Lower lobe of right lung (tissue), 2 donors: Measurements from ENCODE around the gene SDK1. TPM values are rescaled to one million over a fixed set of nuclear protein-coding genes. Genes with fewer than 3 reads are reported as not detected.

ENCODE experiments used
- ATAC-seq, 2 donors: fragments of 200-7000 bp; cut with Tn5 transposase; one replicate each; pipeline ENCODE4 v1.9.1; 2020 to 2022; ENCODE audit warnings: mild to moderate bottlenecking in 2 of 2, moderate library complexity in 2 of 2
- DNase-seq: peaks from one replicate; pipeline ENCODE4 v3.0.0-alpha.2; 2020
- H3K27ac ChIP-seq: fragments of 200-600 bp; one replicate; pipeline ENCODE4 v1.8.0; 2022
- H3K27me3 ChIP-seq: fragments of 200-600 bp; one replicate; pipeline ENCODE4 v1.8.0; 2022; ENCODE audit warnings: low read depth
- H3K36me3 ChIP-seq: fragments of 200-600 bp; one replicate; pipeline ENCODE4 v1.8.0; 2022; ENCODE audit warnings: mild to moderate bottlenecking
- H3K4me1 ChIP-seq: fragments of 200-600 bp; one replicate; pipeline ENCODE4 v1.8.0; 2022
- H3K4me3 ChIP-seq: fragments of 200-600 bp; one replicate; pipeline ENCODE4 v1.8.0; 2022; ENCODE audit warnings: mild to moderate bottlenecking
- H3K9me3 ChIP-seq: fragments of 200-600 bp; one replicate; pipeline ENCODE4 v1.8.0; 2022
- CTCF ChIP-seq: fragments of 200-600 bp; IDR thresholded peaks from one replicate; pipeline ENCODE4 v1.8.0; 2022; ENCODE audit warnings: antibody characterized with exemption, mild to moderate bottlenecking
- intact Hi-C: fragments of 100-400 bp; cut with DNase I; formaldehyde crosslinking; loops from one replicate; pipeline ENCODE4 v1.11.0; 2022
- total RNA-seq: library from RNA; stranded (reverse); fragmentation: NEBNext Ultra II Directional; extraction: Animal tissue kit (Norgen Biotek cat#: 25700); gene quantifications from one replicate; pipeline ENCODE4 v1.2.1, GENCODE V29; 2021
- donor health status: DM: no; HTN: yes; CAD: no; lungs with severe emphysema.

Gene SDK1
- total RNA-seq, 1 donor from 2014 or later: 10.0 TPM

DNA sequence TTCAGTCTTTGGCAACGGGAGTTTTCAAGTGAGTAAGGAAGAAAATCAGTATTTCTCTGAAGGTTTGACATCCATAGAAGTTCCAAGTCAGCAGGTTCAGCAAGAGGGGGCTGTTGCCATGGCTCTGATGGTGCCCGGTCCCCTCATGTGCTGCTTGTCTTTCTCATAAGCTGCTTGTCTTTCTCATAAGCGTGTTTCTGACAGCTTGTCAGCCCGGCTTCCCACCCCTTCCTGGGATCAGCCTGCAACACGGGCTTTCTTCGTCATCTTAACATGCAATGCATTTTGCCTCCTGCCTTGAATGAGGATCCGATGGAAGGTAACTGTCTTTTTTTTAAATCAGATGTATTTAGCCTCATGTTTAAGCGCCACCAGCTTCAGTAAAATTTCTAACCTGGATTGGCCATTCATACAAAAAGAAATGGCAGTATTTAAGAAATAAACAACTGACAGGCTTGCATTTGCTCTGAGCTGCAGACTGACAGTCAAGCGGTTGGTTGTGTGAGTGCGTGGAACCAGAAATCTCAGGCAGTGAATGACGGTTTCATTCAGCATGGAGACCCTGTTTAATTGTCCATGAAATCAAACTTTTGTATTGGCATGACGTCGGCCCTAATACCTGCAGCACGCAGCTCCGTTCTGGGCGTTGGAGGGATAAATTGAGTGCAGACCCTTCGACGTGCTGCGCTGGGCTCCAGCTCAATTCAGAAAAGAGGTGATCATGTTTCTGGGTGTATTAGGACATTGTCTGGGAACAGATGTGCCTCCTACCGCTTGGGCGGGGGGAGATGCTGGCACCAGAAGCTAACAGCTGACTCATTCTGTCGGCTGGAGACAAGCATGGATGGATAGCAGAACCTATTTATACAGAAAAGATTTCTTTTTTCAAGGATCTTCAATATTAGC lies 926.3 kb downstream of the SDK1 start:
- Histone ChIP-seq H3K27me3 (no peaks in the 10 kb centered on the region), H3K36me3 (no peaks in the 10 kb centered on the region), H3K4me1 (no peaks in the 10 kb centered on the region), H3K4me3 (no peak overlapping the region), H3K9me3 (no peaks in the 10 kb centered on the region), H3K27ac (no peak overlapping the region)
- ATAC-seq (no peak), DNase-seq (no peak)
- no peak for TF ChIP-seq CTCF
- intact Hi-C loops: no loop called here

- Histone ChIP-seq H3K36me3 (no peaks in the 10 kb centered on the region), H3K27ac (no peak overlapping the region), H3K27me3 (no peaks in the 10 kb centered on the region), H3K4me3 (no peak overlapping the region), H3K4me1 (no peaks in the 10 kb centered on the region), H3K9me3 (no peaks in the 10 kb centered on the region)
- DNase-seq (no peak), ATAC-seq (no peak)
- intact Hi-C loops: no loop called here
- TF ChIP-seq CTCF: no peak
Measured at GRCh38 chr7:4230352-4230751, 929.3 kb downstream of the SDK1 start.

- no peak for TF ChIP-seq CTCF
- Histone ChIP-seq H3K4me3 (no peak overlapping the region), H3K9me3 (no peaks in the 10 kb centered on the region), H3K27me3 (no peaks in the 10 kb centered on the region), H3K27ac (no peak overlapping the region), H3K36me3 (no peaks in the 10 kb centered on the region), H3K4me1 (no peaks in the 10 kb centered on the region)
- ATAC-seq (no peak), DNase-seq (no peak)
- intact Hi-C loops: no loop called here
Measured at GRCh38 chr7:4233146-4233545, 932.1 kb downstream of the SDK1 start.

DNA sequence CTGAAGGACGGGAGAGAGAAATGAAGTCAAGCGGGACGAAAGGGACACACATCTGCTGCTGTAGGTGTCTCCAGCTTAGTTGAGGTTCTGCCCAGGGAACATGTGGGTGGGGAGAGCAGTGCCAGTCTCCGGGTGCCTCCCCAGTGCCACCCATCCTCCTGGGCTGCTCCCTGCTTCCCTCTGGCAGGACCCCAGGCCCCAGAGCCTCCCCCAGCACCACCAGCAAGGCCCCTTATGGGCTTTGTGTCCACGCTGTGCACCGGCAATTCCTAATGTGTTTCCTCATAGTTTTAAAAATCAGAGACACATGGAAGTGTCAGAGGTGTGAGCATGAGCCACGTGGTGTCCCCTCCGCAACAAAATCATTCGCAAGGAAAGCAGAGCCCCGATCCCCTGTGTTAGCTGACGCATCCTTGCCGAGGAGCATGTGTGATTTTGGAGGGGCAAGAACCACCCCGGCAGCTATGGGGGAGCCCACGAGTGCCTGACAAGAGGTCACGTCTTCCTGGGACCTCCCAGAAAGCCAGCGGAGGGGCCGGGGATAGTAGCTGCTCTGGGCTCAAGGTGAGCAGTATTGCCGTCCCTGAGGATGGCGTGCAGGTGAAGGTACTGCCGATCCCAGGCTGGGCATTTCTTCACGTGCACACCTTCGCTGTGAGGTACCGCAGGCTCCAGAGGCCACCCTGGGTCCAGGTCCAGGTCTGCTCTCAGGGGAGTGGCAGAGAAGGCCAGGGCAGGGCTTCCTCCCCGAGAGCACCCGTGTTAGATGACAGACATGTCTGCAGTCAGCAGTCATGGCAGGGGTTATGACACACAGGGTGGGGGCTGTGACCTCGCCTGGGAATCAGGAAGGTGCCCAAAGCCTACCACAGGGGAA lies 932.8 kb downstream of the SDK1 start:
- DNase-seq: no peak
- no peaks in the 10 kb centered on the region for H3K9me3 ChIP-seq
- no peak overlapping the region for H3K27ac ChIP-seq
- no peak for ATAC-seq
- no peak overlapping the region for H3K4me3 ChIP-seq
- no peaks in the 10 kb centered on the region for H3K4me1 ChIP-seq
- H3K36me3 ChIP-seq: no peaks in the 10 kb centered on the region
- intact Hi-C loops: no loop called here
- no peaks in the 10 kb centered on the region for H3K27me3 ChIP-seq
- TF ChIP-seq CTCF: no peak

DNA sequence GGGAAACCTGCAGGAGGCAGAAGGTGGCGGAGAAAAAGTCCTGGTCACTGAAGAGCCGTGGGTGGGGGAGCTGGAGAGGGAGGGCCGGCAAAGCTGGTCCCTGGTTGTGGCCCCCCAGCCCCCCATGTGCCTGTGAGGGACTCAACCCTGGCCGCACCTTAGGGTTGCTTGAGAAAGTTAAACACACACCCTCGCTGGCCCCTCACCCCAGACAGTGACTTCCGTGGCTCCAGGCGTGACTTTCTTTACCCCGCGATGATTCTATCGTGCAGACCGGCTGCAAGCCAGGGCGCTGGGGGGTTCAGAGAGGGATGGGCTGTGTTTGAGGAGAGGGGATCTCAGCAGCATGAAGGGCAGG lies 933.4 kb downstream of the SDK1 start:
- H3K36me3 ChIP-seq: no peaks in the 10 kb centered on the region
- DNase-seq (no peak), ATAC-seq (no peak)
- TF ChIP-seq CTCF: no peak
- no peak overlapping the region for H3K27ac ChIP-seq
- no peak overlapping the region for H3K4me3 ChIP-seq
- no peaks in the 10 kb centered on the region for H3K27me3 ChIP-seq
- no peaks in the 10 kb centered on the region for H3K9me3 ChIP-seq
- no peaks in the 10 kb centered on the region for H3K4me1 ChIP-seq
- intact Hi-C loops: no loop called here
